MG63 (cell line): ENCODE results near the gene SF3B5. TPM values are rescaled to one million over a fixed set of nuclear protein-coding genes. Genes with fewer than 3 reads are reported as not detected.
"Not testable (repeated sequence)": the region's sequence is repeated elsewhere in the genome, so short reads cannot be mapped to it uniquely, and the experiment has no call there.

Experiments used
- DNase-seq: peaks from one replicate; pipeline ENCODE4 v3.0.0-alpha.2; 2020
- H3K27me3 ChIP-seq: fragments of 250-450 bp; sonication (Bioruptor Pico); 2 replicates; pipeline ENCODE4 v1.5.1; 2020; ENCODE audit warnings: mild to moderate bottlenecking, moderate library complexity
- H3K36me3 ChIP-seq: fragments of 250-450 bp; sonication (Bioruptor Pico); 2 replicates; pipeline ENCODE4 v1.5.1; 2020; ENCODE audit warnings: mild to moderate bottlenecking, moderate library complexity
- H3K4me3 ChIP-seq: fragments of 250-450 bp; sonication (Bioruptor Pico); 2 replicates; pipeline ENCODE4 v1.5.1; 2020; ENCODE audit warnings: mild to moderate bottlenecking, moderate library complexity
- H3K9me3 ChIP-seq: fragments of 250-450 bp; sonication (Bioruptor Pico); 2 replicates; pipeline ENCODE4 v1.5.1; 2020; ENCODE audit warnings: mild to moderate bottlenecking, moderate library complexity
- total RNA-seq: library from RNA; depleted of rRNA; stranded (reverse); fragments of >200 nt; shearing (Covaris generic); gene quantifications from 2 replicates; pipeline ENCODE4 v1.2.3, GENCODE V29; 2014; ENCODE audit warnings: low replicate concordance; rRNA removed

Gene SF3B5
- total RNA-seq, 1 experiment from 2014 or later = 97.1 TPM

GRCh38 chr6:144052488-144052887, 42.9 kb downstream of the SF3B5 start:
- Histone ChIP-seq H3K9me3 (0 out of 2 replicates have a peak, but pooled peaks cover 3% of the 10 kb centered on the region), H3K27me3 (no peaks in the 10 kb centered on the region), H3K36me3 (no peaks in the 10 kb centered on the region), H3K4me3 (no peak overlapping the region)
- DNase-seq = no peak

DNA sequence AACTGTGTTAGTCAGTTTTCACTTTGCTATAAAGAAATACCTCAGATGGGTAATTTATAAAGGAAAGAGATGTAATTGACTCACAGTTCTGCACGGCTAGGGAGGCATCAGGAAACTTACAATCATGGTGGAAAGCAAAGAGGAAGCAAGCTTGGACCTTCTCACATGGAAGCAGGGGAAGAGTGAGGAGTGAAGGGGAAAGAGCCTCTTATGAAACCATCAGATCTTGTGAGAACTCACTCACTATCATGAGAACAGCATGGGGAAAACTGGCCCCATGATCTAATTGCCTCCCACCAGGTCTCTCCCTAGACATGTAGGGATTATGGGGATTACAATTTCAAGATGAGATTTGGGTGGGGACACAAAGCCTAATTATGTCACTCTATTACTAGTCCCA, 46.0 kb downstream of the SF3B5 start:
- H3K36me3 ChIP-seq = no peaks in the 10 kb centered on the region
- no peak for DNase-seq
- H3K9me3 ChIP-seq = peaks cover 5% of the 10 kb centered on the region; the same call in 1 of the 2 replicates
- no peak overlapping the region for H3K4me3 ChIP-seq
- H3K27me3 ChIP-seq = no peaks in the 10 kb centered on the region

DNA sequence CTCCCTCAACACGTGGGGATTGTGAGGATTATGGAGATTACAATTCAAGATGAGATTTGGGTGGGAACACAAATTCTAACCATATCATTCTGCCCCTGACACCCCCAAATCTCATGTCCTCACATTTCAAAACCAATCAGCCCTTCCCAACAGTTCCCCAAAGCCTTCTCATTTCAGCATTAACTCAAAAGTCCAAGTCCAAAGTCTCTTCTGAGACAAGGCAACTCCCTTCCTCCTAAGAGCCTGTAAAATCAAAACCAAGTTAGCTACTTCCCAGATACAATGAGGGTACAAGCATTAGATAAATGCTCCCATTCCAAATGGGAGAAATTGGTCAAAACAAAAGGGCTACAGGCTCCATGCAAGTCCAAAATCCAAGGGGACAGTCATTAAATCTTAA, 47.7 kb downstream of the SF3B5 start:
- peaks cover 5% of the 10 kb centered on the region; the same call in 1 of the 2 replicates for H3K9me3 ChIP-seq
- no peaks in the 10 kb centered on the region for H3K36me3 ChIP-seq
- H3K4me3 ChIP-seq = no peak overlapping the region
- DNase-seq = no peak
- H3K27me3 ChIP-seq = no peaks in the 10 kb centered on the region

DNA sequence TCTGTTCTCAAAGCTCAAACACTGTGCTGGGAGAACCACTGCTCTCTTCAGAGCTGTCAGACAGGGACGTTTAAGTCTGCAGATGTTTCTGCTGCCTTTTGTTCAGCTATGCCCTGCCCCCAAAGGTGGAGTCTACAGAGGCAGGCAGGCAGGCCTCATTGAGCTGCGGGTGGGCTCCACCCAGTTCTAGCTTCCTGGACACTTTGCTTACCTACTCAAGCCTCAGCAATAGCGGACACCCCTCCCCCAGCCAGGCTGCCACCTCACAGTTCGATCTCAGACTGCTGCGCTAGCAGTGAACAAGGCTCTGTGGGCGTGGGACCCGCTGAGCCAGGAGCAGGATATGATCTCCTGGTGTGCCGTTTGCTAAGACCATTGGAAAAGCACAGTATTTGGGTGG, 48.7 kb downstream of the SF3B5 start:
- not testable (repeated sequence) for H3K4me3 ChIP-seq, H3K36me3 ChIP-seq, H3K9me3 ChIP-seq, DNase-seq, H3K27me3 ChIP-seq

DNA sequence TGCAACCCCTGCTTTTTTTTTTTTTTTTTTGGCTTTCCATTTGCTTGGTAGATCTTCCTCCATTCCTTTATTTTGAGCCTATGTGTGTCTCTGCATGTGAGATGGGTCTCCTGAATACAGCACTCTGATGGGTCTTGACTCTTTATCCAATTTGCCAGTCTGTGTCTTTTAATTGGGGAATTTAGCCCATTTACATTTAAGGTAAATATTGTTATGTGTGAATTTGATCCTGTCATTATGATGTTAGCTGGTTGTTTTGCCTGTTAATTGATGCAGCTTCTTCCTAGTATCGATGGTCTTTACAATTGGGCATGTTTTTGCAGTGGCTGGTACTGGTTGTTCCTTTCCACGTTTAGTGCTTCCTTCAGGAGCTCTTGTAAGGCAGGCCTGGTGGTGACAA, 50.4 kb downstream of the SF3B5 start:
- H3K36me3 ChIP-seq, H3K4me3 ChIP-seq, H3K9me3 ChIP-seq, H3K27me3 ChIP-seq, DNase-seq: not testable (repeated sequence)

Other genes with a start within 250 kb of the SF3B5 start
- gene ZC2HC1B, start 231.1 kb downstream of the SF3B5 start, total RNA-seq = not detected in 2 replicates
- gene PLAGL1, start 87.3 kb downstream of the SF3B5 start, total RNA-seq = 2.1 and 5.0 TPM in 2 replicates
- gene STX11, start 54.9 kb upstream of the SF3B5 start, total RNA-seq = 0.35 and 1.3 TPM in 2 replicates
- gene UTRN, start 189.8 kb upstream of the SF3B5 start, total RNA-seq = 16.5 and 32.7 TPM in 2 replicates